Measurements from ENCODE around the gene DNASE1L3. TPM values are rescaled to one million over a fixed set of nuclear protein-coding genes. Genes with fewer than 3 reads are reported as not detected.

The DNASE1L3 gene
- total RNA-seq, 1 donor from 2014 or later, result 10.0 TPM

DNA sequence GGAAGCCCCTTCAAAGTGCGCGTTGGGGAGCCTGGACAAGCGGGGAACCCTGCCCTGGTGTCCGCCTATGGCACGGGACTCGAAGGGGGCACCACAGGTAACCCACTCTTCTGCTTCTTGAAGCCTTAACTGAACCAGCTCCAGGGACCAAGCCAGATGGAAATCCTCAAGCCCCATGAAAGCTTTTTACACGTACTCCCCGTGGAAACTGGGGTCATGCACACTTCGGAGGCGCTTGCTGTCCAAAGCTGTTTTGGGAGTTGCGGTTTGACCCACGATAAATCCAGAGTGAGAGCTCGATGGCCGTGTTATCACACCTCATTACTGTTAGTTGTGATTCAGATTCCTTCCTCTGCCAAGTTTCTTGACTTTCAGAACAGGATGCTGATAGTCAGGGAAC, 47.5 kb downstream of the DNASE1L3 start:
- H3K27me3 ChIP-seq, result no peaks in the 10 kb centered on the region
- H3K4me3 ChIP-seq, result no peak overlapping the region
- no peaks in the 10 kb centered on the region for H3K9me3 ChIP-seq
- intact Hi-C loops (cut with DNase I), result no loop called here
- H3K4me1 ChIP-seq, result peaks cover 11 to 50% of the 10 kb centered on the region in 2 donors
- H3K27ac ChIP-seq, result peak overlapping the region; percentile 77 to 81
- DNase-seq (ENCODE audit: low spot score in 2 of 2), result no peak
- TF ChIP-seq, protein P1, sequence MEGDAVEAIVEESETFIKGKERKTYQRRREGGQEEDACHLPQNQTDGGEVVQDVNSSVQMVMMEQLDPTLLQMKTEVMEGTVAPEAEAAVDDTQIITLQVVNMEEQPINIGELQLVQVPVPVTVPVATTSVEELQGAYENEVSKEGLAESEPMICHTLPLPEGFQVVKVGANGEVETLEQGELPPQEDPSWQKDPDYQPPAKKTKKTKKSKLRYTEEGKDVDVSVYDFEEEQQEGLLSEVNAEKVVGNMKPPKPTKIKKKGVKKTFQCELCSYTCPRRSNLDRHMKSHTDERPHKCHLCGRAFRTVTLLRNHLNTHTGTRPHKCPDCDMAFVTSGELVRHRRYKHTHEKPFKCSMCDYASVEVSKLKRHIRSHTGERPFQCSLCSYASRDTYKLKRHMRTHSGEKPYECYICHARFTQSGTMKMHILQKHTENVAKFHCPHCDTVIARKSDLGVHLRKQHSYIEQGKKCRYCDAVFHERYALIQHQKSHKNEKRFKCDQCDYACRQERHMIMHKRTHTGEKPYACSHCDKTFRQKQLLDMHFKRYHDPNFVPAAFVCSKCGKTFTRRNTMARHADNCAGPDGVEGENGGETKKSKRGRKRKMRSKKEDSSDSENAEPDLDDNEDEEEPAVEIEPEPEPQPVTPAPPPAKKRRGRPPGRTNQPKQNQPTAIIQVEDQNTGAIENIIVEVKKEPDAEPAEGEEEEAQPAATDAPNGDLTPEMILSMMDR (IDR thresholded peaks at IDR 0.05), result no peak
- peaks cover 0 to 46% of the 10 kb centered on the region in 2 donors for H3K36me3 ChIP-seq

DNA sequence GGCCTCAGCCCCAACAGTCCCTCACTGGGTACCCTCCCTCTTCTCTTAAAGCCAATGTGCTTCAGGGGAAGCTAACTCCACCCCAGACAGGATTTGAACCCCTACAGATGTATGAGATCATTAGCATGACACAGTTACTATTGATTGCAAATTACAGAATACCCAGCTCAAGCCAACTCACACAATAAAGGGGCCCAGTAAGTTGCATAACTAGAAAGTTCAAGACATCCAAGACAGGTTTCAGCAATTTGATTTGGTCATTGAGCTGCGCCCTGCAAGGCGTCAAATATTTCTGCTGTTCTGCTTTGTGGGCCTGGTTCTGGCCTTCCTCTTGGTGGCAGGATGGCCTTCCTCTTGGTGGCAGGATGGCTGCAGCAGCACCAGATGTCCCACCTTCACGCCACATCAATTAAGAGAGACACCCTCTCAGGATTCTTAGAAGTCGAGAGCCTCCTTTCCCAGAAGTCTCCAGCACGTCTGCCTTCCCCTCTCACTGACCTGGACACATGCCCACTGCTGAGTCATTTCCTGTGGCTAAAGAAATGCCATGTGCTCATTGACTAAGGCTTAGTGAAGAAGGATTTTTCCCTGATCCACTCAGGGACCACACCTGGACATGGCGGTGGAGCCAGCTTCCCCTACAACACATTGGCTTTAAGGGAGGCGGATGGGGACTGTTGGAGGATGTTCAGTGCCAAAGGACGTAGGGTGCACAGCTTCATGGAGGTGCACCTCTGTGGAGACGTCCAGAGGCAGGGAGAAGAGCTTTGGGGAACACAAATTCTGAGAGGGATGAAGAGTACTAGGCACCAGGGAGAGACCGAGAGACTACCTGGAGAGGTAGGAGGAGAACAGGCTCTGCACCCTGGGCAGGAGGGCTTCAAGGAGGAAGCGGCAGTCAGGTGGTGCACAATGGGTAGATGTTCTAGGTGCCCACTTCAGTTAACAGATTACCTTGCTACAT, 49.1 kb downstream of the DNASE1L3 start:
- peak overlapping the region; percentile 66 to 81 for H3K27ac ChIP-seq
- intact Hi-C loops (cut with DNase I), result no loop called here
- peaks cover 11 to 38% of the 10 kb centered on the region in 2 donors for H3K4me1 ChIP-seq

DNA sequence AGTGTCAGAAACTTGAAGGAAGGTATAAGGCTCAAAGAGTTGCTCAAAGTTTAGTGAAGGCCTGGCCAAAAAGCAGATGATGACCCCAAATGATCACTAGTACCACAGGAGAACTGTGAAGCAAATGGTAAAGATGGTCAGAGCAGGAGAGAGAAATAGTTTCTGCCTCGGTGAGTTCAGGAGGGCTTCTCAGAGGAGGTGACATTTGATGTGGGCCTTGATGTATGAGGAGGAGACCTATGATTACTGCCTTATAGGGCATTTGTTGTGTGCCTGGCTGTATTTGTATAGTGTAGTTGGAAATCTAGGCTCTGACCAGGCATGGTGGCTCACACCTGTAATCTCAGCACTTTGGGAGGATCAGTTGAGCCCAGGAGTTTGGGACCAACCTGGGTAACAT, 50.4 kb downstream of the DNASE1L3 start:
- H3K4me1 ChIP-seq, result peaks cover 11 to 32% of the 10 kb centered on the region in 2 donors
- intact Hi-C loops (cut with DNase I), result no loop called here
- H3K27me3 ChIP-seq, result no peaks in the 10 kb centered on the region
- no peak for DNase-seq (ENCODE audit: low spot score in 2 of 2)
- peaks cover 9 to 70% of the 10 kb centered on the region in 2 donors for H3K36me3 ChIP-seq
- H3K9me3 ChIP-seq, result no peaks in the 10 kb centered on the region
- H3K27ac ChIP-seq, result peak overlapping the region; percentile 66 to 81
- TF ChIP-seq, protein P1 (IDR thresholded peaks at IDR 0.05), result no peak
- no peak overlapping the region for H3K4me3 ChIP-seq

More for the DNA sequence above, 49.1 kb downstream of the DNASE1L3 start:
- no peaks in the 10 kb centered on the region for H3K9me3 ChIP-seq
- H3K4me3 ChIP-seq, result no peak overlapping the region
- peak; percentile 54 to 90 for DNase-seq (ENCODE audit: low spot score in 2 of 2)
- H3K27me3 ChIP-seq, result no peaks in the 10 kb centered on the region
- TF ChIP-seq, protein P1 (IDR thresholded peaks at IDR 0.05), result no peak
- H3K36me3 ChIP-seq, result peaks cover 3 to 56% of the 10 kb centered on the region in 2 donors

DNA sequence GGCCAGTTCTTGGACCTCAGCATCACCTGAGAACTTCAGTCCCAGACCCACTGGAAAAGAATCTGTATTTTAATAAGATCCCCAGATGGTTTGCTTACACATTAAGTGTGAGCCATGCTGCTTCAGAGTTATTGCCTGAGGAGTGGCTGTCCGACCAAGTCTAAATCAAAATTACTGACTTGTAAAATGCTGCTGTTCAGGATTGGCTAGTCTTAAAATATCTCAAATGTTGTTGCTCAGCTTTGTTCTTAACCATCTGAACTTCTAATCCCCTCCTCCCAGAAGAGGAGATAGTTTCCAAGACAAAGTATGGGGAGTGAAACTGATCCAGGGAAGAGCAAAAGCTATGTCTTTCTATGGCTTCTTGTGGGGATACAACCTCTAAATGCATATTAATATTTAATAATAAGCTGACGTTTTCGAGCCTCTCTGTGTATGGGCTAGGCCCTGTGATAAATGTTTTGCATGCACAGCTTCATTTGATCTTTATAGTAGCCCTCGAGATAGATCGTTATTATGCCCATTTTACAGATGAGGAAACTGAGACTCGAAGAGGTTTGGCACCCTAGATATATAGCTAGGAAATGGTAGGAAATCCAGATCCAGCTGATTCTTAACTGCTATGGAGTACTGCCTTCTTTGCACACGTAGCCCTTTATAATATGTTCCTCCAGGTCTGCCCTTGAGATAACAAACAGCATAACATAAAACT, 52.2 kb downstream of the DNASE1L3 start:
- TF ChIP-seq, protein P1 (IDR thresholded peaks at IDR 0.05), result no peak
- H3K27me3 ChIP-seq, result no peaks in the 10 kb centered on the region
- no peak for DNase-seq (ENCODE audit: low spot score in 2 of 2)
- no peak overlapping the region for H3K27ac ChIP-seq
- H3K9me3 ChIP-seq, result no peaks in the 10 kb centered on the region
- intact Hi-C loops (cut with DNase I), result no loop called here
- H3K4me3 ChIP-seq, result no peak overlapping the region
- H3K36me3 ChIP-seq, result peaks cover 23 to 85% of the 10 kb centered on the region in 2 donors
- H3K4me1 ChIP-seq, result peaks cover 0 to 15% of the 10 kb centered on the region in 2 donors

DNA sequence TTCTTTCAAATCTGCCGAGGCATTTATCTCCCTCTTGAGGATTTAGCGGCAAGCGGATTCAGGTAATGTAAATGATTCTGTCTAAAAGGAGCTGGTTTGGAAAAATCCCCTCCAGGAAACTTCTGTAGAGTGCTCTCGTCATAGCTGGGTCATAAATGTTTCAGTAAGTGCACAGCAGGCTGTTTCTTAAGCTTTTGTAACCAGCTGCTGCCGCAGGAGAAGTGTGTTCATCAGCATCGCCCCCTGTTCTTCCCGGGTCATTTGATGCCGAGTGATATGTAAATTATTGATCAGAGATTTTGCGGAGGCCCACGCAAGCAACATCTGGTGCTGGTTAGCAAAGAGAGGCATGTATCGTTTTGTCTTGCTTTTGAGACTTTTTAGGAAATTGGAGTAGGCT, 53.1 kb downstream of the DNASE1L3 start:
- no peak overlapping the region for H3K4me3 ChIP-seq
- no peaks in the 10 kb centered on the region for H3K9me3 ChIP-seq
- intact Hi-C loops (cut with DNase I), result no loop called here
- H3K27ac ChIP-seq, result peak overlapping the region in 1 of 2 donors; percentile 29
- H3K36me3 ChIP-seq, result peaks cover 31 to 85% of the 10 kb centered on the region in 2 donors
- DNase-seq (ENCODE audit: low spot score in 2 of 2), result no peak
- H3K4me1 ChIP-seq, result peaks cover 0 to 12% of the 10 kb centered on the region in 2 donors
- no peaks in the 10 kb centered on the region for H3K27me3 ChIP-seq
- TF ChIP-seq, protein P1 (IDR thresholded peaks at IDR 0.05), result no peak

Data from ascending aorta (tissue), 2 donors.